ENCODE data around the gene MYO3B. TPM values are rescaled to one million over a fixed set of nuclear protein-coding genes. Genes with fewer than 3 reads are reported as not detected.
A peak's percentile ranks its signal among the peaks of the same experiment; 100 is the strongest.

Gene MYO3B
- total and polyA plus RNA-seq, 2 of the 8 experiments (the other 6 are each of a cell fraction or from before 2014, with no cell fraction given), result 0.17 to 0.19 TPM

GRCh38 chr2:170401187-170401586 is 223.2 kb downstream of the MYO3B start:
- POLR2A ChIA-PET (ENCODE audit: partially characterized antibody), result no interaction called here
- no peak overlapping the region for H3K18ac ChIP-seq (ENCODE audit: extremely low read depth, low read length)

More at GRCh38 chr2:170401187-170401586, 223.2 kb downstream of the MYO3B start:
- Histone ChIP-seq H3K79me2 (ENCODE audit: control insufficient read depth in 1 of 2, insufficient read depth in 2 of 2, low read length in 2 of 2) (no peaks in the 10 kb centered on the region), H3K4me3 (ENCODE audit: extremely low read depth in 1 of 4, insufficient read depth in 2 of 4, low read depth in 3 of 4, low read length in 4 of 4) (no peak overlapping the region), H3K23ac (ENCODE audit: insufficient read length) (no peak overlapping the region), H2BK20ac (ENCODE audit: low read length) (no peak overlapping the region), H3K27ac (ENCODE audit: low read depth, low read length) (no peak overlapping the region), H2AFZ (ENCODE audit: low read length) (no peak overlapping the region), H2BK120ac (replicated peaks; ENCODE audit: low read depth, low read length) (no peak overlapping the region), H2BK5ac (ENCODE audit: low read depth, low read length) (no peak overlapping the region), H3K56ac (replicated peaks; ENCODE audit: insufficient read length, low read depth, low read length) (no peak overlapping the region), H3K4ac (replicated peaks; ENCODE audit: insufficient read length, low read depth, low read length) (no peak overlapping the region), H3K23me2 (ENCODE audit: low read depth, low read length) (no peaks in the 10 kb centered on the region), H2AK5ac (ENCODE audit: low read depth, low read length) (no peak overlapping the region), H3K79me1 (ENCODE audit: low read depth, low read length) (no peaks in the 10 kb centered on the region), H3K9ac (replicated peaks in 1 of 4; ENCODE audit: extremely low read depth in 1 of 4, low read depth in 3 of 4, low read length in 3 of 4) (no peak overlapping the region), H4K91ac (replicated peaks; ENCODE audit: insufficient read length, low read length) (no peak overlapping the region), H3K14ac (ENCODE audit: insufficient read length) (no peak overlapping the region), H4K5ac (ENCODE audit: insufficient read length, low read depth, low read length) (no peak overlapping the region), H3K4me1 (replicated peaks in 1 of 4; ENCODE audit: control insufficient read depth in 3 of 4, insufficient read depth in 4 of 4, low read length in 3 of 4) (no peaks in the 10 kb centered on the region), H3K27me3 (replicated peaks in 1 of 4; ENCODE audit: control insufficient read depth in 3 of 4, extremely low read depth in 1 of 4, insufficient read depth in 3 of 4, low read length in 3 of 4) (no peaks in the 10 kb centered on the region), H3K4me2 (ENCODE audit: insufficient read depth in 1 of 2, low read depth in 2 of 2, low read length in 2 of 2) (no peak overlapping the region), H2BK15ac (ENCODE audit: low read length) (0 out of 2 replicates have a peak overlapping the region, but pooled peaks have one; percentile 31), H3K9me3 (ENCODE audit: insufficient read depth in 2 of 2, low read depth in 1 of 2, low read length in 1 of 2) (no peaks in the 10 kb centered on the region), H4K8ac (ENCODE audit: extremely low read depth, insufficient read depth, low read length) (no peak overlapping the region), H3K36me3 (ENCODE audit: control insufficient read depth in 2 of 4, insufficient read depth in 4 of 4, low read length in 3 of 4) (no peaks in the 10 kb centered on the region), H4K20me1 (replicated peaks in 1 of 2; ENCODE audit: control insufficient read depth in 1 of 2, insufficient read depth in 2 of 2, low read length in 2 of 2) (no peaks in the 10 kb centered on the region), H2BK12ac (ENCODE audit: low read depth, low read length) (no peak overlapping the region)
- DNase-seq (ENCODE audit: low read depth in 1 of 2, low spot score in 2 of 2) (no peak), FAIRE-seq (no peak)
- TF ChIP-seq CREB1 (IDR thresholded peaks at IDR 0.05) (no peak), TEAD4 (IDR thresholded peaks at IDR 0.05; ENCODE audit: low read depth, low read length) (no peak), RBBP5 (IDR thresholded peaks at IDR 0.05; ENCODE audit: borderline replicate concordance, low read depth, low read length) (no peak), RXRA (IDR thresholded peaks at IDR 0.05; ENCODE audit: insufficient read depth, low read depth, low read length) (no peak), SP1 (IDR thresholded peaks at IDR 0.05; ENCODE audit: low read depth, low read length) (no peak), SUZ12 (IDR thresholded peaks at IDR 0.05; ENCODE audit: low read length) (no peak), EGR1 (IDR thresholded peaks at IDR 0.05; ENCODE audit: borderline replicate concordance, low read depth, low read length) (no peak), E2F6 (IDR thresholded peaks at IDR 0.05) (no peak), NANOG (IDR thresholded peaks at IDR 0.05; ENCODE audit: insufficient read depth, low read depth, low read length, poor library complexity, severe bottlenecking) (no peak), RAD21 (IDR thresholded peaks at IDR 0.05 in 1 of 2, conservative IDR thresholded peaks at IDR 0.05 in 1 of 2; ENCODE audit: low read depth in 2 of 2, low read length in 2 of 2) (no peak)
- CTCF ChIA-PET (ENCODE audit: partially characterized antibody), result interaction anchor here (0.6 to 2.2 kb wide), 3 partner anchors 9 to 414 kb away, joined by 3 to 9 read pairs (median 4); no protein-coding TSS in a partner anchor
- 100% methylated on average over 3 of the region's 3 CpGs; no CpG with 5 or more reads in 1 of the 2 experiments for WGBS, 2 experiments (ENCODE audit: extremely low coverage in 1 of 2, insufficient coverage in 1 of 2, insufficient read length in 1 of 2, insufficient replicate concordance in 2 of 2, low coverage in 1 of 2, low lambda C conversion rate in 2 of 2, missing lambda C conversion rate in 1 of 2)
